ENCODE results near the gene PRICKLE4. TPM values are rescaled to one million over a fixed set of nuclear protein-coding genes. Genes with fewer than 3 reads are reported as not detected.

The PRICKLE4 gene
- total RNA-seq, 2 donors from 2014 or later: 11.4 to 11.6 TPM

- intact Hi-C loops (cut with DNase I): no loop called here
- TF ChIP-seq POLR2AphosphoS5 (IDR thresholded peaks at IDR 0.05) (no peak), POLR2A (IDR thresholded peaks at IDR 0.05) (no peak)
- TF ChIP-seq, protein P1, sequence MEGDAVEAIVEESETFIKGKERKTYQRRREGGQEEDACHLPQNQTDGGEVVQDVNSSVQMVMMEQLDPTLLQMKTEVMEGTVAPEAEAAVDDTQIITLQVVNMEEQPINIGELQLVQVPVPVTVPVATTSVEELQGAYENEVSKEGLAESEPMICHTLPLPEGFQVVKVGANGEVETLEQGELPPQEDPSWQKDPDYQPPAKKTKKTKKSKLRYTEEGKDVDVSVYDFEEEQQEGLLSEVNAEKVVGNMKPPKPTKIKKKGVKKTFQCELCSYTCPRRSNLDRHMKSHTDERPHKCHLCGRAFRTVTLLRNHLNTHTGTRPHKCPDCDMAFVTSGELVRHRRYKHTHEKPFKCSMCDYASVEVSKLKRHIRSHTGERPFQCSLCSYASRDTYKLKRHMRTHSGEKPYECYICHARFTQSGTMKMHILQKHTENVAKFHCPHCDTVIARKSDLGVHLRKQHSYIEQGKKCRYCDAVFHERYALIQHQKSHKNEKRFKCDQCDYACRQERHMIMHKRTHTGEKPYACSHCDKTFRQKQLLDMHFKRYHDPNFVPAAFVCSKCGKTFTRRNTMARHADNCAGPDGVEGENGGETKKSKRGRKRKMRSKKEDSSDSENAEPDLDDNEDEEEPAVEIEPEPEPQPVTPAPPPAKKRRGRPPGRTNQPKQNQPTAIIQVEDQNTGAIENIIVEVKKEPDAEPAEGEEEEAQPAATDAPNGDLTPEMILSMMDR (IDR thresholded peaks at IDR 0.05): no peak
- no peaks in the 10 kb centered on the region for H3K36me3 ChIP-seq
Observed at GRCh38 chr6:41813469-41813868, 32.9 kb downstream of the PRICKLE4 start.

DNA sequence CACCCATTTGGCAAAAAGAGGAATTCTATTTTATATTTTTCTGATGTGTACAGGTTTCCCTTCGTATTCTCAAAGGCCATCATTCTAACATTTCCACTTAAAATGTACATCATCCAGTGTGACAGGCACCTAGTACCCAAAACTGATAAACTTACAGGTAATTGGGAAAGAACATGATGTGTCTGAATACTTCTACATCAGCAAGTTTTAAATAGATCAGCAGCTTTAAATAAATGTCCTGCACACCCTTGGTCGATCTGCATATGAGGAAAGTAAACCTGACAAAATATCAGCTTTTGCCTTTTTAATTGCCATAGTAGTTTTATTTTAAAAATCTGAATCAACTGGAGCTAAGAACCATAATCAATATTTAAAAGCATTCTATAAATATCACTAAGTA lies 33.4 kb downstream of the PRICKLE4 start:
- WGBS: 94% methylated on average over 2 of the region's 2 CpGs
- Histone ChIP-seq H3K4me3 (no peak overlapping the region), H3K9me3 (no peaks in the 10 kb centered on the region), H3K27ac (no peak overlapping the region), H3K4me1 (replicated peaks) (no peaks in the 10 kb centered on the region), H3K27me3 (replicated peaks; ENCODE audit: insufficient read depth) (no peaks in the 10 kb centered on the region), H3K36me3 (no peaks in the 10 kb centered on the region)
- TF ChIP-seq POLR2A (IDR thresholded peaks at IDR 0.05): no peak
- TF ChIP-seq POLR2AphosphoS5 (IDR thresholded peaks at IDR 0.05): no peak
- TF ChIP-seq, protein P1 (IDR thresholded peaks at IDR 0.05): no peak
- no peak for DNase-seq (ENCODE audit: low spot score)
- intact Hi-C loops (cut with DNase I): no loop called here

More at GRCh38 chr6:41813469-41813868, 32.9 kb downstream of the PRICKLE4 start:
- H3K27ac ChIP-seq: no peak overlapping the region
- H3K9me3 ChIP-seq: no peaks in the 10 kb centered on the region
- H3K4me1 ChIP-seq (replicated peaks): no peaks in the 10 kb centered on the region
- no peaks in the 10 kb centered on the region for H3K27me3 ChIP-seq (replicated peaks; ENCODE audit: insufficient read depth)
- H3K4me3 ChIP-seq: no peak overlapping the region
- DNase-seq (ENCODE audit: low spot score): no peak
- WGBS: 70% methylated on average over 2 of the region's 2 CpGs

GRCh38 chr6:41814629-41815028 lies 34.0 kb downstream of the PRICKLE4 start:
- WGBS: 73% methylated on average over 4 of the region's 4 CpGs
- H3K27me3 ChIP-seq (replicated peaks; ENCODE audit: insufficient read depth): no peaks in the 10 kb centered on the region
- no peaks in the 10 kb centered on the region for H3K9me3 ChIP-seq
- intact Hi-C loops (cut with DNase I): no loop called here
- no peak overlapping the region for H3K27ac ChIP-seq
- no peaks in the 10 kb centered on the region for H3K4me1 ChIP-seq (replicated peaks)
- no peak for DNase-seq (ENCODE audit: low spot score)
- no peaks in the 10 kb centered on the region for H3K36me3 ChIP-seq
- TF ChIP-seq POLR2AphosphoS5 (IDR thresholded peaks at IDR 0.05) (no peak), POLR2A (IDR thresholded peaks at IDR 0.05) (no peak)
- TF ChIP-seq, protein P1 (IDR thresholded peaks at IDR 0.05): no peak
- no peak overlapping the region for H3K4me3 ChIP-seq

GRCh38 chr6:41815587-41815986 lies 35.0 kb downstream of the PRICKLE4 start:
- no peak for TF ChIP-seq POLR2AphosphoS5 (IDR thresholded peaks at IDR 0.05)
- TF ChIP-seq POLR2A (IDR thresholded peaks at IDR 0.05): no peak
- TF ChIP-seq, protein P1 (IDR thresholded peaks at IDR 0.05): no peak
- H3K27ac ChIP-seq: no peak overlapping the region
- H3K36me3 ChIP-seq: no peaks in the 10 kb centered on the region
- WGBS: 93% methylated on average over 1 of the region's 1 CpG
- H3K4me3 ChIP-seq: no peak overlapping the region
- no peaks in the 10 kb centered on the region for H3K9me3 ChIP-seq
- intact Hi-C loops (cut with DNase I): no loop called here
- DNase-seq (ENCODE audit: low spot score): no peak
- H3K27me3 ChIP-seq (replicated peaks; ENCODE audit: insufficient read depth): no peaks in the 10 kb centered on the region
- H3K4me1 ChIP-seq (replicated peaks): no peaks in the 10 kb centered on the region

- 83% methylated on average over 4 of the region's 4 CpGs for WGBS
- TF ChIP-seq POLR2AphosphoS5 (IDR thresholded peaks at IDR 0.05) (no peak), POLR2A (IDR thresholded peaks at IDR 0.05) (no peak)
- TF ChIP-seq, protein P1 (IDR thresholded peaks at IDR 0.05): no peak
- H3K4me1 ChIP-seq (replicated peaks): no peaks in the 10 kb centered on the region
- H3K4me3 ChIP-seq: no peak overlapping the region
- DNase-seq (ENCODE audit: low spot score): no peak
- intact Hi-C loops (cut with DNase I): no loop called here
- no peak overlapping the region for H3K27ac ChIP-seq
- H3K36me3 ChIP-seq: no peaks in the 10 kb centered on the region
- H3K27me3 ChIP-seq (replicated peaks; ENCODE audit: insufficient read depth): no peaks in the 10 kb centered on the region
- H3K9me3 ChIP-seq: no peaks in the 10 kb centered on the region
Observed at GRCh38 chr6:41818271-41819054, 37.9 kb downstream of the PRICKLE4 start.

Data from prostate gland (tissue), 2 donors.